Neural cell (in vitro differentiated cells): ENCODE results near the gene ACOXL.

ENCODE experiments used
- CTCF ChIP-seq: fragments of 450-650 bp; IDR thresholded peaks from 2 replicates; pipeline ENCODE4 v1.5.1; 2014; ENCODE audit warnings: antibody characterized with exemption, mild to moderate bottlenecking, moderate library complexity; ENCODE audit not compliant: poor library complexity, severe bottlenecking
- EP300 ChIP-seq: fragments of 450-650 bp; conservative IDR thresholded peaks from 2 replicates; pipeline ENCODE4 v1.6.1; 2014; ENCODE audit warnings: antibody characterized with exemption, mild to moderate bottlenecking, moderate library complexity; ENCODE audit not compliant: poor library complexity, severe bottlenecking
- EZH2 ChIP-seq: fragments of 200-600, 300-800 bp; shearing (Covaris generic), sonication (generic); IDR thresholded peaks from 2 replicates; pipeline ENCODE4 v1.6.1; 2014; ENCODE audit warnings: antibody characterized with exemption, low read length, borderline replicate concordance, mild to moderate bottlenecking; ENCODE audit not compliant: insufficient read depth, poor library complexity, severe bottlenecking
- MXI1 ChIP-seq: fragments of 450-650 bp; conservative IDR thresholded peaks from 2 replicates; pipeline ENCODE4 v1.6.1; 2014; ENCODE audit warnings: antibody characterized with exemption, mild to moderate bottlenecking; ENCODE audit not compliant: poor library complexity, severe bottlenecking
- POLR2AphosphoS5 ChIP-seq: IDR thresholded peaks from 2 replicates; pipeline ENCODE4 v1.6.1; 2012
- TAF1 ChIP-seq: IDR thresholded peaks from 2 replicates; pipeline ENCODE4 v1.6.1; 2012; ENCODE audit warnings: low read depth
- TF ChIP-seq, protein P1 (sequence below): IDR thresholded peaks from 2 replicates; pipeline ENCODE4 v1.6.1; 2012; ENCODE audit warnings: borderline replicate concordance

DNA sequence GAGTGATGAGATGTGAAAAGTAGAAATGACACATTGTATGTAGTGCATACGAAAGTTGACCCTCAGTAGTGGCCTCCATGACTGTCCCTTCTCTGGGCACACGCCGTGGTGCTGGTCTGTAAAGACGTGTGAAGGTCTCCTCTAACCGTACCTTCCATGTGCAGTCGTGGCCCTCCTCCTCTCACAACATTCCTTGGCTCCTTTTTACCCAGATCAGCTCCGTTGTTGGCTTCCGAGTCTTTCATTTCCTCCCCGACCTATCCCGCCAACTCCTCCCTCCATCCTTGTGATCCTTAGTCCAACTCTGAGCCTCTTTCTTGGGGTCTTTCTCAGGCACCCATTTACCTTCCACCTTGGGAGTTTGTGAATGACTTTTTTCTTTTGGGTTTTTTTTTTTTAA is 227.9 kb downstream of the ACOXL start:
- TF ChIP-seq CTCF: no peak
- no peak for TF ChIP-seq TAF1
- TF ChIP-seq EP300: no peak
- TF ChIP-seq POLR2AphosphoS5: no peak
- no peak for TF ChIP-seq EZH2
- TF ChIP-seq MXI1: no peak
- TF ChIP-seq, protein P1, sequence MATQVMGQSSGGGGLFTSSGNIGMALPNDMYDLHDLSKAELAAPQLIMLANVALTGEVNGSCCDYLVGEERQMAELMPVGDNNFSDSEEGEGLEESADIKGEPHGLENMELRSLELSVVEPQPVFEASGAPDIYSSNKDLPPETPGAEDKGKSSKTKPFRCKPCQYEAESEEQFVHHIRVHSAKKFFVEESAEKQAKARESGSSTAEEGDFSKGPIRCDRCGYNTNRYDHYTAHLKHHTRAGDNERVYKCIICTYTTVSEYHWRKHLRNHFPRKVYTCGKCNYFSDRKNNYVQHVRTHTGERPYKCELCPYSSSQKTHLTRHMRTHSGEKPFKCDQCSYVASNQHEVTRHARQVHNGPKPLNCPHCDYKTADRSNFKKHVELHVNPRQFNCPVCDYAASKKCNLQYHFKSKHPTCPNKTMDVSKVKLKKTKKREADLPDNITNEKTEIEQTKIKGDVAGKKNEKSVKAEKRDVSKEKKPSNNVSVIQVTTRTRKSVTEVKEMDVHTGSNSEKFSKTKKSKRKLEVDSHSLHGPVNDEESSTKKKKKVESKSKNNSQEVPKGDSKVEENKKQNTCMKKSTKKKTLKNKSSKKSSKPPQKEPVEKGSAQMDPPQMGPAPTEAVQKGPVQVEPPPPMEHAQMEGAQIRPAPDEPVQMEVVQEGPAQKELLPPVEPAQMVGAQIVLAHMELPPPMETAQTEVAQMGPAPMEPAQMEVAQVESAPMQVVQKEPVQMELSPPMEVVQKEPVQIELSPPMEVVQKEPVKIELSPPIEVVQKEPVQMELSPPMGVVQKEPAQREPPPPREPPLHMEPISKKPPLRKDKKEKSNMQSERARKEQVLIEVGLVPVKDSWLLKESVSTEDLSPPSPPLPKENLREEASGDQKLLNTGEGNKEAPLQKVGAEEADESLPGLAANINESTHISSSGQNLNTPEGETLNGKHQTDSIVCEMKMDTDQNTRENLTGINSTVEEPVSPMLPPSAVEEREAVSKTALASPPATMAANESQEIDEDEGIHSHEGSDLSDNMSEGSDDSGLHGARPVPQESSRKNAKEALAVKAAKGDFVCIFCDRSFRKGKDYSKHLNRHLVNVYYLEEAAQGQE: no peak
